Prostate gland (tissue), 2 donors: ENCODE data around the gene ANKS4B.

ENCODE experiments used
- POLR2AphosphoS5 ChIP-seq: sonication (generic); formaldehyde crosslinking; IDR thresholded peaks from one replicate; pipeline ENCODE4 v1.6.1; 2017; ENCODE audit warnings: antibody characterized with exemption
- TF ChIP-seq, protein P1 (sequence below), 4 experiments: fragments of 200-600 bp in 2 of 4; fragments of 450-650 bp in 2 of 4; sonication (generic) in 2 of 4; IDR thresholded peaks; 1 replicate in 3 of 4; 2 replicates in 1 of 4; pipeline ENCODE4 v1.5.1; 2016 to 2019; ENCODE audit warnings: antibody characterized with exemption in 4 of 4, mild to moderate bottlenecking in 2 of 4, moderate library complexity in 2 of 4

GRCh38 chr16:21218153-21218552 lies 15.3 kb upstream of the ANKS4B start:
- TF ChIP-seq POLR2AphosphoS5: no peak
- TF ChIP-seq, protein P1, sequence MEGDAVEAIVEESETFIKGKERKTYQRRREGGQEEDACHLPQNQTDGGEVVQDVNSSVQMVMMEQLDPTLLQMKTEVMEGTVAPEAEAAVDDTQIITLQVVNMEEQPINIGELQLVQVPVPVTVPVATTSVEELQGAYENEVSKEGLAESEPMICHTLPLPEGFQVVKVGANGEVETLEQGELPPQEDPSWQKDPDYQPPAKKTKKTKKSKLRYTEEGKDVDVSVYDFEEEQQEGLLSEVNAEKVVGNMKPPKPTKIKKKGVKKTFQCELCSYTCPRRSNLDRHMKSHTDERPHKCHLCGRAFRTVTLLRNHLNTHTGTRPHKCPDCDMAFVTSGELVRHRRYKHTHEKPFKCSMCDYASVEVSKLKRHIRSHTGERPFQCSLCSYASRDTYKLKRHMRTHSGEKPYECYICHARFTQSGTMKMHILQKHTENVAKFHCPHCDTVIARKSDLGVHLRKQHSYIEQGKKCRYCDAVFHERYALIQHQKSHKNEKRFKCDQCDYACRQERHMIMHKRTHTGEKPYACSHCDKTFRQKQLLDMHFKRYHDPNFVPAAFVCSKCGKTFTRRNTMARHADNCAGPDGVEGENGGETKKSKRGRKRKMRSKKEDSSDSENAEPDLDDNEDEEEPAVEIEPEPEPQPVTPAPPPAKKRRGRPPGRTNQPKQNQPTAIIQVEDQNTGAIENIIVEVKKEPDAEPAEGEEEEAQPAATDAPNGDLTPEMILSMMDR (IDR thresholded peaks at IDR 0.05): no peak
